GM12874 (cell line): ENCODE data around the gene RCAN1.

ENCODE experiments used
- CTCF ChIP-seq: IDR thresholded peaks from 2 replicates; pipeline ENCODE4 v1.5.1; 2011; ENCODE audit warnings: low read depth, mild to moderate bottlenecking, control low read depth, low read length, moderate library complexity; ENCODE audit not compliant: insufficient read depth

The RCAN1 gene

GRCh38 chr21:34611528-34611927, 3.4 kb downstream of the RCAN1 start:
- no peak for TF ChIP-seq CTCF

GRCh38 chr21:34609933-34610549, 4.9 kb downstream of the RCAN1 start:
- no peak for TF ChIP-seq CTCF

DNA sequence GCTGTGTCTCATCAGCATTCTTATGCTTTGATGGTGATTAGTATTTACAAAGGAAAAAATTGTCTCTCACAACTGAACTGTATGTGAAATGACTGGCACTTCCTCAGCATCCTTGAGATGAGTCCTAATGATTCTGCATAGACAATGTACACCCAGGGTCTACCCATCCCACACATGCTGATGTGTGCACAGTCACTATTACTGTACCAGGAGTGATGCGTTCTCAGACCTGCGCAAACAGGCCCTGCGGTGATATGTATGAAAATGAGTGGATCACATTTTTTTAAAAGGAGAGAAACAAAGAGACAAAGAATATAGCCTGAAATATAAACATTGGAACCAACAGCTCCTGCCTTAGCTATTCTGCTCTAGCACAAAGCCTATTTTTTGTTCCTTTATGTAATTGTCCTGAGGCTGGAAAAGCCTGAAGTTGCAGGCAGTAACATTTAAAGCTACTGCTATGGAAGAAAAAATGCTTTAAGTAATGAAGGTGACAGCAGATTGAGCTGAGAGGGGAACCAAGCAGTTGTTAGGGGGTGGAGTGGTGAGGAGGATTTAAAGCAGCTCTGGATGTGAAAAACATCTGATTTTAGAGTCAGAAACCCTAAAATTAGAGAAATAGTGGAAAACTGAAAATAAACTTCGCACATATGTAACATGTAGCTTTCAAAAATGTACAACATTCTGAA, 5.5 kb downstream of the RCAN1 start:
- TF ChIP-seq CTCF: no peak

DNA sequence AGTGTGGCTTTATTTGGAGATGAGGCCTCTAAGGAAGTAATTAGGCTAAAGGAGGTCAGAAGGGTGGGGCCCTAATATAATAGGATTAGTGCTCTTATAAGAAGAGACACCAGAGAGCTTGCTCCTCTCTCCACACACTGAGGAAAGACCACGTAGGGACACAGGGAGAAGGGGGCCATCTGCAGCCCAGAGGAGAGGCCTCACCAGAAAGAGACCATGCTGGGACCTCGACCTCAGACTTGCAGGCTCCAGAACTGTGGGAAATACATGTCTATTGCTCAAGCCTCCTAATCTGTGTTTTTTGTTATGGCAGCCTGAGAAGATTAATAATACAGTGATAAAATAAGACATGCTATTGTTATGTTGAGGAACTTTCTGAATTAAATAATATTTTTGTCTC, 8.3 kb downstream of the RCAN1 start:
- TF ChIP-seq CTCF: no peak

GRCh38 chr21:34606051-34606450, 8.9 kb downstream of the RCAN1 start:
- no peak for TF ChIP-seq CTCF

DNA sequence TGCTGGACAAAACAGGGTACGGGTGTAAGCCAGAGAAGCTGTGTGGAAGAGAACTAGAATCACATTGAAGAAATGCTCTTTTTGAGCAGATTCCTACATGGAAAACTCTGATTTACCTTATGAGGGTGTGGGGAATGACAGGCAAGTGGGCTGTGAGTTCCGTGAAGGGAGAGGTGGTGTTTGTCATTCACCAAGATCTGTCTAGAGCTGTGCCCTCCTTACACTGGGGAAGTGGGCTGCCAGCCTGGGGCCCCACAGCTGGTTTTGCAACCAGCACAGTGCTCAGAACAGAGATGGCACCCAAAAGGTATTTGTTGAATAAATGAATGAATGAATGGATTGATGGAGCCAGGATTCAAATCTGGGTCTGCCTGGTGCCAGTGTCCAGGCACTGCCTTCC, 10.4 kb downstream of the RCAN1 start:
- TF ChIP-seq CTCF: no peak

- no peak for TF ChIP-seq CTCF
Observed at GRCh38 chr21:34603710-34604057, 11.2 kb downstream of the RCAN1 start.
